GM18502 (cell line): ENCODE data around the gene TRAFD1.

Source experiments
- ATAC-seq: cut with Tn5 transposase; IDR thresholded peaks from one replicate; pipeline ENCODE4 v1.9.1; 2021; ENCODE audit warnings: mild to moderate bottlenecking; ENCODE audit not compliant: unreplicated experiment, poor library complexity

TRAFD1 gene

DNA sequence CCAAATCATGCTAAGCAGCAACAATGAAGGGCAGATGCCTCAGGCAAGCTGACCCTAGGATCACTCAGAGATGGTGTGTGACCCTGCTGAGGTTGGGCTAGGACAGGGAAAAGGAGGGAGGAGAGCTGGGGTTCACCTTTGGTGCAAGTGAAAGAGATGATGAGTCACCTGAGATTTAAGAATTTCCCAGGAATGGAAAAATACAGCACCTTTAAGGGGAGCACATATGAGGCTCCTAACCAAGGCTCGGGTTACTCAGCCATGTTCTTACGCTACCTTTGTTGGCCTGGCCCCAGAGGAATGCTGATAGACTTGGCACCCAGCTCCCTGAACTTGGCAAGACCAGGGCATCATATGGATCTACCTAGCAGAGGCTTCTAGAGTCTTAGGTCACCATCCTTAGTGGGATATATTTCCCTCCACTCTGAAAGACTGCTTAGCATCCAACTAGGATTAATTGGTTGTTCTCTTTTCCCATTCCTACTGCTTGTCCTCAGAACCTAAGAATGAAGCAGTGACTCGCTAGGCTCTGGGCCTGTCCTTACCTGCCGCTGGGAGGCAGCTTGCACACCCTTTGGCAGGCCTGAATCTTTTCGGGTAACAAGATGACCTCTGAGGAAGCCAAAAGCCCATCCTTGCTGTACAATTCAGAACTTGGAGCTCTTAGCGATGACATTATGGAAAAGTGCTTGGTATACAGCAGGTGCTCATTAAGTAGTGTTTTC, 12.8 kb upstream of the TRAFD1 start:
- no peak for ATAC-seq

DNA sequence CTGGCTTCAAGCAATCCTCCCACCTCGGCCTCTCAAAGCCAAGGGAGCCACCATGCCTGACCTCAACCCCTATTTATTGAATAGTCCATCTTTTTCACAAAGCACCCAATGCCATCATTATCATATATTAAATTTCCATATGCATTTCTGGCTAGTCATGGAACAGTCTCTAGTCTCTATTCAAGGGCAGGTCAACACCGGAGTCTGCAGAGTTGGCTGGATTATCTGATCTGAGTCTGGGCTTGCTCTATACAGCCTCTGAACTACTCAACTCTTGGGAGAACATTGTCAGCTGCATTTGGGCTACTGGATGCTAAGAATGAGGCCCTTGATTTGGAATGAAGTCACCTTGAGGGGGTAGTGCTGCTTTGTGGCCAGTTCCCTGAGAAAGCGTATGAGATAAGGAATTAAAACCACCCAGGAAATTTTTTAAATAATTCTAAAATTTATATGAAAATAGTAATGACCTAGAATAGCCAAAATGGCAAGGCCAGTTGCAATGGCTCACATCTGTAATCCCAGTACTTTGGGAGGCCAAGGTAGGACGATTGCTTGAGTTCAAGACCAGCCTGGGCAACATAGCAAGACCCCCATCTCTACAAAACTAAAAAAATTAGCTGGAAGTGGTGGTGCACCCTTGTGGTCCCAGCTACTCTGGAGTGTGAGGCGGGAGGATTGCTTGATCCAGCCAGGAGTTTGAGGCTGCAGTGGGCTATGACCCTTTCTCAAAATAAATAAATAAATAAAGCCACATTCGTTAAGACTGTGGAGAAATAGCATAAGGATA, 9.9 kb upstream of the TRAFD1 start:
- ATAC-seq: no peak

DNA sequence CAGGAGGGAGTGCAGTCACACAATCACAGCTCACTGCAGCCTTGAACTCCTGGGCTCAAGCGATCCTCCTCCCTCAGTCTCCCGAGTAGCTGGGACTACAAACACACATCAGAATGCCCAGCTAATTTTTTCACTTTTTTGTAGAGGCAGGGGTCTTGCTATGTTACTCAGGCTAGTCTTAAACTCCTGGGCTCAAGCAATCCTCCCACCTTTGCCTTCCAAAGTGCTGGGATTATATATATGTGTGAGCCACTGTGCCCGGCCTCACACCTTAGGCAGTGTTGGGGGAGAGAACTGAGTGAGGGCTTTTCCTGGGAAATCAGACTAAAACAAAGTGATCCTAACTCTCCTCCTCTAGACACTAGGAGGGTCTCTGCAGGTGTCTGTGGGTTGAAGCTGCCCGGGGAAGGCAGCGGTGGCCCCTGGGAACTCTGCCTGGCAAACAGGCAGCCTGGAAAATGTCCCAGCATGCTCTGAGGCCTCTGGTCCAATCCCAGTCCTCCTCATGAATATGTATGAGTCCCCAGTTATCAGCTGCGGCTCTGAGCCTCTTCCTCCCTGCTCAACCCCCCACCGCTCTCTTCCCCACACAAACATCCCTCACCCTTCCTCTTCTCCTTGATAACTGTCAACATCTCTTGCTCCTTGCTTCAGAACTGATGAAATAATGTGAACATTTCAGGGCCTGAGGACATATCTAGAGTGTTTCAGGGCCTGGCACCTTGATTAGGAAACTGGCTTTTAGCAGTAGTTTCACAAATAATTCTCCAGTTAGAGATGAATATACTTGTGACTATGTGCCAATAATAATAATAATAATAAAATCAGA, 8.9 kb upstream of the TRAFD1 start:
- no peak for ATAC-seq

DNA sequence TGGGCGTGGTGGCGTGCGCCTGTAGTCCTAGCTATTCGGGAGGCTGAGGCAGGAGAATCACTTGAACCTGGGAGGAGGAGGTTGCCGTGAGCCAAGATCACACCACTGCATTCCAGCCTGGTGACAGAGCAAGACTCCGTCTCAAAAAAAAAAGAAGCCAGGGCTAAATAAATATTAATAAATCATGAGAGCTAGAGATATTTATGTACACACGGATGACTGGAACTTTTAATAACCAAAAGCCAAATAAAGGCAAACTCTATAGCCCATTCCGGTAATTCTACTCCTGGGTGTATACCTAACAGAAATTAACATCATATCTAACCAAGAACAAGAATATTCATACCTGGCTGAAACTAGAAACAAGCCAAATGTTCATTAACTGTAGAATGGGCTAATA, 7.7 kb upstream of the TRAFD1 start:
- ATAC-seq: no peak

DNA sequence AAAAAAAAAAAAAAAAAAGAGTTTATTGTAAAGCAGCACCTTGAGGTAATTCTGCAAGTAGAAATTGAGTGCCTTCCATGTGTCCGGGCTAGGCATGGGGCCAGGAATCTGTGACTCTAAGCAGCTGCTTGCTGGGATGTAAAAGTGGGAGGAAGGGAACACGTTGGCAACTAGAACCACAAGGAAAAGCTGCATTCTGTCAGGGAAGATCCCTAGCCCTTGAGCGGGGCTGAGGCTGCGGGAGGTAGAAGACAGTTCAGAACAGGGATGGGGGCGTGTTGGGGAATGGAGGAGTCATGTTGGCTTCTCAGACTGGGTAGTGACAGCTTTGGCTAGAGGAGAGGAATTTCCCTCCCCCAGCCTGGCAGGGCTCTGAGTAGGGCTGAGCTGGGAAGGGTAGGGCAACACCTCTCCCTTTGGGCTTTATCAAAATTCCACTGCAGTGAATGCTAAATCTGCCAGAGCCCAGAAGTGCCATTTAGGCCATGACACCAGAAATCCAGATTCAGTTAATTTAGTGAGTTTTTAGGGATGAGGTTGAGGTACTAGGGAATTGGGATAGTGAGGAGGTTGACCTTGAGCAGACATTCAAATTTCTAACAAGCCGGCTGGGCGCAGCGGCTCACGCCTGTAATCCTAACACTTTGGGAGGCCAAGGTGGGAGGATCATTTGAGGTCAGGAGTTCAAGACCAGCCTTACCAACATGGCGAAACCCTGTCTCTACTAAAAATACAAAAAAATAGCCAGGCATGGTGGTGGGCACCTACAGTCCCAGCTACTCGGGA, 3.4 kb upstream of the TRAFD1 start:
- no peak for ATAC-seq

DNA sequence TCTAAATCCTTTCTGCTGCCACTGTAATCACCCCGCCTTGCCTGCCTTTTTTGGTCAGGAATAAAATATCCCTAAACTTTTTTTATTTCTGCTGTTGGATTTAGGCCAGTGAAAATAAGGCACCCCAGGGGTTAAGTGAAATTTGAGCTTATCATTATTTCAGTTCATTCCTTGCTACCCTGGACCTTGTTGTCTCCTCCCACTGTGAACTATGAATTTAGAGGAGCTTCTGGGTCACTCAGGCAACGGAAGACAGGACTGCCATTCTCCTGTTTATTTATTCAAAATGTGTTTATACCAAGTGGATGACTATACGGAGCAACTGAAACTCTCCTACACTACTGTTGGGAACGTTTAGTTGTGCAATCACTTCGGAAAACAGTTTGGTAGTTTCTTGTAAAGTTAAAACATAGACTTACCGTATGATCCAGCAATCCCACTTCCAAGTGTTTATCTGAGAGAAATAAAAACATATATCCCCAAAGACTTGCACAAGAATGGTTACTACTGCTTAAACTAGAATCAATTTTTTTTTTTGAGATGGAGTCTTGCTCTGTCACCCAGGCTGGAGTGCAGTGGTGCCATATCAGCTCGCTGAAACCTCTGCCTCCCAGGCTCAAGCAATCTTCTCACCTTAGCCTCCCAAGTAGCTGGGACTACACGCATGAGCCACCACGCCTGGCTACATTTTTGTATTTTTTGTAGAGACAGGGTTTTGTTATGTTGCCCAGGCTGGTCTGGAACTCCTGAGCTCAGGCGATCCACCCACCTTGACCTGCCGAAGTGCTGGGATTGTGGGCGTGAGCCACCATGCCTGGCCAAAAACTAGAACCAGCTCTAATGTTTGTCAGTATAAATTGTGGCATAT, 2.3 kb upstream of the TRAFD1 start:
- no peak for ATAC-seq

DNA sequence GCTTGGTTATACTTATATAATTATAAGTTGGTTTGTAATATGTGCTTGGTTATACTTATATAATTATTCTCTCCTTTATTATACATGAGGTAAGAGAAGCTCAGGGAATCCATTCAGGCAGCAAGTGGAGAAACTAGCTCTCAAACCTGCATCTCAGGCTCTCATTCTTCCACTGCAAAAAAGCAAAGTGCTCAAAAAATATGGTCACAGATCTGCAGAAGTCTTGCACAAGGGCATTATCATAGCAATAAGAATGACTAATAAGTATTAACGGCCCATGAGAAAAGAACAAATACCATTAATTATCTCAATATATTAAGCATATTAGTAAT, 476 bp upstream of the TRAFD1 start:
- no peak for ATAC-seq

DNA sequence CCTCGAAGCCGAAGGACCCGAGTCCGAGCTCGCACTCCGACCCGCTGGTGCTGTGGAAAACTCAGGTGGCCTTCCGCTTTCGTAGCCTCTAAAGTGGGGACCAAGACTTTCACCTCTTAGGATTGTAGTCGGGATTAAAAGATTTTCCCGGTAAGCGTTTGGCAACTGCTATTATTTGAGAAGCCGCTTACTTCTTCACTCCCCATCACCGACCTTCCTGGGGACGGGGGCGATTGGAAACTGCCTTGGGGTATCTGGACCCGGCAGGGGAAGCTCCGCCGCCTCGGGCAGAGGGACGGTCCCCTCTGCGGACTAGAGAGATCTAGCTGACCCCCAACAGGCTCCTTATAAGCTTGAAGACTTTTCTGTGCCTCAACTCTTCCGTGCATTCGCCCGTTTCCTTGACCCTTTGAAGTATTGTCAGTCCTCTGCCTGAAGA, 659 bp downstream of the TRAFD1 start:
- no peak for ATAC-seq

DNA sequence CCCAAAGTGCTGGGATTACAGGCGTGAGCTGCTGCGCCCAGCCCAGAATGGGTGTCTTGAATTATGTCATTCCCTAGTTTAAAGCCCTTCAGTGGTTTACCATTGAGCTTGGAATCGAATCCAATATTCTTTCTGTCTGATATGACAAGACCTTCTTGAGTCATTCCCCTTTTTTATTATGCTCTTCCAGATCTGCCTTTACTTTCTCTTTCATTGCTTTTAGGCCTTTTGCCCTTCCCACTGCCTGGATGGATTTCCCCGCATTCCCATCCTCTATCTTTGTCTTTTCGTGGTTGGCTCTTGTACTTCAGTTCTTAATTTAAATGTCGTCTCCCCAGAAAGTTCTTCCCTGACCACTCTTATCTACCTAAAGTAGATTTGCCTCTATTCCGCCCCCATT, 1.6 kb downstream of the TRAFD1 start:
- ATAC-seq: no peak

DNA sequence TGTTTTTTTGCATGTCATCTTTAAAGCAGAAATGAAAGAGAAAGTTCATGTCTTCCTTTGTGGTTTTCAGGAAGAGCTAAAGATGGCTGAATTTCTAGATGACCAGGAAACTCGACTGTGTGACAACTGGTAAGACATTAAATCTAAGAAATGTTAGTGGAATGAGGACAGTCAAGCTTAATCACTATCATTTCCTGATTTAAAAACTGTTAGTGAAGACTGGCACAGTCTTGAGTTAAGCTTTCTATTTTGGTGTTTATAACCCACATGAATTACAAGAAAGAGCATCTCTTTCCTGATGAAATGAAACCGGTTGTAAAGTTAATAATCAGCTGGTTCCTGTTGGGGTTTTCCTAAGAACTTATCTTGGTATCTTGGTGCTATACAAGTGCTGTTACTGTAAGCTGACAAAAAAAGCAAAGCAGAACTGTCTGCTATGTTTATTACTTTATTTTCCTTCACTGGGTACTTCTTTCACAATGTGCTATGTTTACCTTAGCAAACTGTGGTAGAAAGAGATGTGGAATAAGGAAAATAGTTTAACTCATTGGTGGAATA, 5.2 kb downstream of the TRAFD1 start:
- peak; percentile 66 for ATAC-seq

DNA sequence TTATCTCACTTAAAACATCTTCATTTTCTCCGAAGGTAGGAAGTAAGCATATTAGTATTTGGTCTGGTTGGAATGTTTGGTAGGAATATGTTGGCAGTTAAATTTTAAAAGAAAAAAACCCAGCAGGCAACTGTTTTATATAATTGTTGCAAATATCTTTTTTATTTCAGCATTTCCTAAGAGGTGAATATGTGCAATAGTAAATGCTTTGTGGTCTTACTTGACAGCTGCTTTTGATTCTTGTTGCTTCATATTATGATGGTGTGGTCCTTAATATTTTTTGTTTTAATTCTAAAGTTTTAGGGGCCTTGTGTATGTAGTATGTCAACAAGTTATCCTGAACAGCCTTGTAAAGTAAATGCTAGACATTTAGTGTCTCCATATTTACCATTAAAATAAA, 6.3 kb downstream of the TRAFD1 start:
- ATAC-seq: no peak

DNA sequence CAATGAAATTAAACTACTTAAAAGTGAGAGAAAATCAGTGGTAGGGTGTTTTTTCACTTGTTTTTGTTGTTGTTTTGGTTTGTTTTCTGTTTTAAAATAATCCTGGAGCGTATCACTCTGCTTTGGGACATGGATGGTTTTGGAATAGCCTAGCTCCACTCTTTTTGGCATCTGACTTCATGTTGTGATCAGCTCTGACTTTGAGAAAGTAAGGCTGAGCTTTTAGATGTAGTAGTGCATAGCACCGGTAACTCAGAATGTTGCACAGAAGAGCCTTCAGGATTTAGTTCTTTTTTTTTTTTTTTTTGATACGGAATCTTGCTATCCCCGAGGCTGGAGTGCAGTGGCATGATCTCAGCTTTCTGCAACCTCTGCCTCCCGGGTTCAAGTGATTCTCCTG, 8.1 kb downstream of the TRAFD1 start:
- no peak for ATAC-seq

DNA sequence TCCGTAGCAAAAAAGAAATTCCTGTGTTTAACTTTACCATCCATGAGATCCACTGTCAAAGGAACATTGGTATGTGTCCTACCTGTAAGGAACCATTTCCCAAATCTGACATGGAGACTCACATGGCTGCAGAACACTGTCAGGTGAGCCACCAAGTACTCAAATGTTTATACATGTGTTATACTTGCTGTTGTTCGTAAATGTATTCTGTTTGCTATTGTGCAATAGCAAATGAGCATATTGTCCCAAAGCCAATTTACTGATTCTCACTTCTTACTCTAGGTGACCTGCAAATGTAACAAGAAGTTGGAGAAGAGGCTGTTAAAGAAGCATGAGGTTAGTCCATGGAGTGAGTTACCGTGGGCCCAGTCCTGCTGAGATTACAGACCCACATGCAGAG, 9.4 kb downstream of the TRAFD1 start:
- no peak for ATAC-seq

DNA sequence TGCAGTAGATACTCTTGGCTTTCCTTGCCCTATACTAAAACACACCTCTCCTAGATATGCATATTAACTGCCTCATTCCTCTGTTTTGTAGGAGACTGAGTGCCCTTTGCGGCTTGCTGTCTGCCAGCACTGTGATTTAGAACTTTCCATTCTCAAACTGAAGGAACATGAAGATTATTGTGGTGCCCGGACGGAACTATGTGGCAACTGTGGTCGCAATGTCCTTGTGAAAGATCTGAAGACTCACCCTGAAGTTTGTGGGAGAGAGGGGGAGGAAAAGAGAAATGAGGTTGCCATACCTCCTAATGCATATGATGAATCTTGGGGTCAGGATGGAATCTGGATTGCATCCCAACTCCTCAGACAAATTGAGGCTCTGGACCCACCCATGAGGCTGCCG, 15.4 kb downstream of the TRAFD1 start:
- ATAC-seq: no peak

DNA sequence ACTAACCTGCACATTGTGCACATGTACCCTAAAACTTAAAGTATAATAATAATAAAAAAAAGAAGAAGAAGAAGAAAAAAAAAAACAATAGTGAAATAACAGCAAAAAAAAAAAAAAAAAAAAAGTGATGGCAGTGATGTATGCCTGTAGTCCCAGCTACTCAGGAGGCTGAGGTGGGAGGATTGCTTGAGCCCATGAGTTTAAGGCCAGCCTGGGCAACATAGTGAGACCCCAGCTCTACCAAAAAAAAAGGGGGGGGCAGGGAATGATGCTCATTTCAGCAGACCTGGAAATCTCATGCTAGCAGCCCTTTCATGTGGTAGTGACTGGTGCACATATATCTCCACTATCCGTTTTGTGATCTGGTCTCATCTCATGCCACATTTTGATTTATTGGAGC, 20.8 kb downstream of the TRAFD1 start:
- ATAC-seq: no peak

DNA sequence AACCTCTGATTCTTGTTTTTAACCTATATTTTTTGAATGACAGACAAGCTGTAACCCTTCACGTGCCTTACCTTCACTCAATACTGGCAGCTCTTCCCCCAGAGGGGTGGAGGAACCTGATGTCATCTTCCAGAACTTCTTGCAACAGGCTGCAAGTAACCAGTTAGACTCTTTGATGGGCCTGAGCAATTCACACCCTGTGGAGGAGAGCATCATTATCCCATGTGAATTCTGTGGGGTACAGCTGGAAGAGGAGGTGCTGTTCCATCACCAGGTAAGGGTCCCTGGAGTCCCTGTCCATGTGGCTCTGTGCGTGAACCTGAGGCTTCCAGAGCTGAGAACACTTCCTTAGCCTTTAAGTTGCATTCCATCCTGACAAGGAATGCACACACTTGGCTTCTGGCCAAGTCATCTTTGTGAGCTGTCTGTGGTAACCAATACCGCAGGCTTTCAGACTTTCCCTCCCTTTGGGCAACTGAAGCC, 22.7 kb downstream of the TRAFD1 start:
- no peak for ATAC-seq

DNA sequence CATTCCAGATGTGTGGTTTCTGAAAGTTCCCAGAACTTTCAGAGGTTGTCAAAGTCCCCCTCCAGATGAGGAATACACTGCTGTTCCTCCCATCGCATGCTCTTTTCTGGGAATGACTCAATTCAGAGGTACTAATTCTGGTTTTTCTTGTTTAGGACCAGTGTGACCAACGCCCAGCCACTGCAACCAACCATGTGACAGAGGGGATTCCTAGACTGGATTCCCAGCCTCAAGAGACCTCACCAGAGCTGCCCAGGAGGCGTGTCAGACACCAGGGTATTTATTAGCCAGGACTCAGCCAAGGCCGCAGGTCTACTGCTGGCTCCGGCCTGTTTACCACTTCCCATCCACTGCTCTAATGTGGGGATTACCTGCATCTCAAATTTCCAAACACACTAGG, 24.2 kb downstream of the TRAFD1 start:
- ATAC-seq: no peak

DNA sequence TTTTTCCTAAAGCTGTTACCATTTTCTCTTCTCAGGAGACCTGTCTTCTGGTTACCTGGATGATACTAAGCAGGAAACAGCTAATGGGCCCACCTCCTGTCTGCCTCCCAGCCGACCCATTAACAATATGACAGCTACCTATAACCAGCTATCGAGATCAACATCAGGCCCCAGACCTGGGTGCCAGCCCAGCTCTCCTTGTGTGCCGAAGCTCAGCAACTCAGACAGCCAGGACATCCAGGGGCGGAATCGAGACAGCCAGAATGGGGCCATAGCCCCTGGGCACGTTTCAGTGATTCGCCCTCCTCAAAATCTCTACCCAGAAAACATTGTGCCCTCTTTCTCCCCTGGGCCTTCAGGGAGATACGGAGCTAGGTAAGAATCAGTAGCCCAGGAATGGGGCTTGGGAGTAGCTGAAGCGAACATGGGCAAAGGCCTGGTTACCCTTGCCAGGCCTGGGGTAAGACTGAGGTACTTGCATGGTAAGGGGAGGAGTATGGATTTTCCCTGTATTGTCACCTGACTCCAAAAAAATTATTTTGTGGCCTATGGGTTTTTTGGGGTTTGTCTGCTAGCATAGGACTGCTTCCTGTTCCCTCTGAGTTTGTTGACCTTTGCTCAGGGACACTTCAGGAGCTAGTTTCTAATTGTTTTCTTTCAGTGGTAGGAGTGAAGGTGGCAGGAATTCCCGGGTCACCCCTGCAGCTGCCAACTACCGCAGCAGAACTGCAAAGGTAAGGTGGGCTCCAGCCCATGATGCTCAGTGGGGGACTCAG, 26.6 kb downstream of the TRAFD1 start:
- ATAC-seq: no peak
